Hypothalamus (tissue), 51 donors: ENCODE measurements around the gene OBSCN.

Experiments used
- DNase-seq, 51 donors: peaks; one replicate each; lab custom pipeline; 2025; lab: John Stamatoyannopoulos, UW

OBSCN gene

DNA sequence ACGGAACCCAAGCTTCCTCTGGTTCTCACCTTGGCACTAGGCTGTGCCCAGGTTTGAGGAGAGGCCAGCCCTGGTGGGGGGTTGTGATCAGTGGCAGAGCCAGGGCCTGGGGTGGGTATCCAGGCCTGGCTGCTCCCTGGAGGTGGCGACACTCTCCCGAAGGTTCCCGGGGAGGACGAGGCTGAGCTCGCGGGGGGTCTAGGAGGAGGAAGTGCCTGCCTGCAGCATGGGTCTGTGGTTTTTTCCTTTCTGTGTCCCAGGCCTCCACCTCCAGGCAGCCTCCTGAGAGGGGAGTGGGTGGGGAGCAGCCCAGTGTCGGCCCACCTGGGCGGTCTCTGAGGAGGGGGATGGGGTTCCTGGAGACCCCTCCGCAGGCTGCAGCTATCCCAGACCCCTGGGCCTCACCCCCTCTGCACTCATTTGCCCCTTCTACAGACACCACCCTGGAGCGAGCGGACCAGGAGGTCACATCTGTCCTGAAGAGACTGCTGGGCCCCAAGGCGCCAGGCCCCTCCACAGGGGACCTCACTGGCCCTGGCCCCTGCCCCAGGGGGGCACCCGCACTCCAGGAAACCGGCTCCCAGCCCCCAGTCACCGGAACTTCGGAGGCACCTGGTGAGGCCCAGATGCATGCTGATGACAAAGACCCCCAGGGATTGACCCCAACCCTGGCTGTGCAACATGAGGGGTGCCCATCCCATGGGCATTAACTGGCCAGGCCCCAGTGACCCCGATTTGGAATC, 154.5 kb downstream of the OBSCN start:
- no peak for DNase-seq

DNA sequence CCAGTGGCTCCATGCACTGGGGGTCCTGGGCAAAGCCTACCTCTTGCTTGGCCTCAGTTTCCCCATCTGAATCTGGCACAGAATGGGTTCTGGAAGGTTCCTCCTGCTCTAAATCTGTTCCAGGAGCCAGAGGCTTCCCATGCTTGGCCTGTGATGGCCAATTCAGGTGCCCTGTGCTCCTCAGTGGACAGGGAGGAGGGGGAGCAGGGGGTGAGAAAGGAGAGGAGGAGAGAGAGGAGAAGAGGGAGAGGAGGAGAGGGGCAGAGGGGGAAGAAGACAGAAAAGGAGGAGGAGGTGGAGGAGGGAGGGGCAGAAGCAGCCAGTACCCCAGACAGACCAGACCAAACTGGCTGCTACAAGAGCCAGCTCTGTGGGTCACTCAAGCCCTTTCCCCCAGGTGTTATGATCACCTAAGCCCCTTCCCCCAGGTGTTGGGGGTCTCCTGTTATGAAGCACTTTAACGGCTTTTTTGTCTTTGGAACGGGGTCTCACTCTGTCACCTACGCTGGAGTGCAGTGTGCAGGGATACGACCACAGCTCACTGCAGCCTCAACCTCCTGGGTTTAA, 155.1 kb downstream of the OBSCN start:
- no peak for DNase-seq

DNA sequence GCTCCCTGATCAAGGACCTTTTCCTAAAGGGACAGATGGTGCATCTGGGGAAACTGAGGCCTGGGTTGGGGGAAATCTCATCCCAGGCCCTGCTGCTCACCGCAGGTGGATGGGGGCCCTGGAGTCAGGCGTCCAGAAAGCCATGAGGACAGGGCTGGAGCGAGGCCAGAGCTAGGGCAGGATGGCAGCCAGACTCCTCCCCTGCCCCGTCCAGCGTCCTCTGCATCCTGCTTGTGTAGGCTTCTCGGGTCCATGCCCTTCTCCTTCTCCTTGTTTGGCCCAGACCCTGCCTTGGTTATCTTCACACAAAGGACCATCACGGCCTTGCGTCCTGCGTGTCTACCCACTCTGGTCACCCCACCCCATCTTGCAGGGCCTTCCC, 155.8 kb downstream of the OBSCN start:
- no peak for DNase-seq

DNA sequence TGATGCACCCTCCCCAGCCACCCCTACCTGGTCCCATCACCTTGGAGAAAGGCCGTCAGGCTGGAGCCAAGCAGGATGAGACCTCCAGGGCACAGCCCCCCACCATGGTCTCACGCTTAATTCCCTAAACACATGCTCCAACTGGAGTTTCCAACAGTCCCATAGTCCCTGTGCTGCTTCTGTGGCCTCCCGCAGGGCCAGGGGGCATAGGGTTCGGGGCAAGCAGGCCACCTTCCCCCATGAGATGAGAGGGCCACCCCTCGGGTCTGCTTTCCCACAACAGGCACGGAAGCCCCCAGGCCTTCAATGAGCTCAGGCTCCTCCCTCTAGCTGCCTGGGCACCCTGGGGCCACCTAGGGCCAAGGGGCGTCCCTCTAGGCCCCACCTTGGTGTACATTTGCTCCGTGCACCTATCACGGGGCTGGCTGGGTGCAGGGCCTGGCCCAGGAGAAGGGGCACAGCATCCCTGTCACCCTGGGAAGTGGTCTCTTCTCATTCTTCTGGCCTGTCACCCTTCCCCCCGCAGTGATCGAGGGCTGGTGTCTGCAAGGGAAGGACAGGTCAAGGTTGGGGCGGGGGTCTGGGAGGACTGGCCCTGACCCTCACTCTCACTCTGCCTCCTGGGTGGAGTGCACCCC, 156.3 kb downstream of the OBSCN start:
- DNase-seq, result no peak

GRCh38 chr1:228364706-228365213, 156.9 kb downstream of the OBSCN start:
- no peak for DNase-seq

DNA sequence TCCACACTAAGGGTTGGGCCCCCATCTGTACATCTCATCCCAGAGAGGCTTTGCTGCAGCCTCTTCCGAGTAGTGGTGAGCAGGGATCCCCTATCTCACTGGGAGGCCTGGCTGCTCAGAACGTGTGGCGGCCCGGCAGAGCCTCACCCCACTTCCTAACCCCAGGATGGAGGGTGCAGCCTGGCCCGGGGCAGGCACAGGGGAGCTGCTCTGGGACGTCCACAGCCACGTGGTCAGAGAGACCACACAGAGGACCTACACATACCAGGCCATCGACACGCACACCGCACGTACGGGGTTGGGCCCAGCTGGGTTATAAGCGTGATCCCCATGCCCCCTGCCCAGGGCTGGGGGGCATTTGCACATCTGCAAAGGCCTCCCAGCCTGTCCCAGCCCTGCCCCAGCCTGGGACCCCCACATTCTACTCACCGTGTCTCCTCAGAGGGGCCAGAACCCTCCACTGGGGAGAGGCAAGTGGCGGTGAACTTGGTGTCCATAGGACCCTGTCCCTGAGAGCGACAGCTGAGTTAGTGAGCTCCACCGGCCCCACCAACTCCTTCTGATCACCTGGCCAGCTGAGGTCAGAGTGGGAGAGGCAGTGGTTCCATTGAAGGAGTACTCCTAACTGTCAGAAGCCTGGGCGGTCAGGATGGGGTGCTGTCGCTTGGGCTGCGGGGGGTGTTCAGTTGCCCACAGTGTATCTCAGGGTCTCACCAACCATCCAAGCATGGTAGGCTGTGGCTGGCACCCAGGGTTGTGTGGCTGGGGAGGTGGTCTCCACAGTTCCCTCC, 157.6 kb downstream of the OBSCN start:
- DNase-seq, result no peak

DNA sequence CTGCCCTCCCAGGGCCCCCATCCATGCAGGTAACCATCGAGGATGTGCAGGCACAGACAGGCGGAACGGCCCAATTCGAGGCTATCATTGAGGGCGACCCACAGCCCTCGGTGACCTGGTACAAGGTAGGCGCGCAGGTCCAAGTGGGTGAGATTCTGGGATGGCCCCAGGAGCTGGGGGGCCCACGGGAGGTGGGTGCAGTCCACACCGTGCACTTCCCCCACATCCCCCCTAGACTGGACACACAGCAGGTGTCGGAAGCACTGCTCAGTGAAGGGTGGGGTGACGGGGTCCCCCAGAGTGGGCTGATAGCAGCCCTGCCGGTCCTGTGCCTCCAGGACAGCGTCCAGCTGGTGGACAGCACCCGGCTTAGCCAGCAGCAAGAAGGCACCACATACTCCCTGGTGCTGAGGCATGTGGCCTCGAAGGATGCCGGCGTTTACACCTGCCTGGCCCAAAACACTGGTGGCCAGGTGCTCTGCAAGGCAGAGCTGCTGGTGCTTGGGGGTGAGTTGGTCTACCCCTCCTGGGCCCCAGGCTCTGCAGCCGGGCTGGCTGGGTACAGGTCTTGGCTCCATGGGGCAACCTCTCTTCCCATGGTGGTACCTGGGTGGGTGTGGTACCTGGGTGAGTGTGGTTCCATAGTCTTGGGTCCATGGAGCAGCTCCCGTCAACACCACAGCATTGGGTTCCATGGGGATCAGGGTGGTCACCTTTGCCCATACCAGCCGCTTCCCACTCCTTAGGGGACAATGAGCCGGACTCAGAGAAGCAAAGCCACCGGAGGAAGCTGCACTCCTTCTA, 158.4 kb downstream of the OBSCN start:
- no peak for DNase-seq

- DNase-seq, result no peak
Observed at GRCh38 chr1:228366866-228367741, 159.3 kb downstream of the OBSCN start.

DNA sequence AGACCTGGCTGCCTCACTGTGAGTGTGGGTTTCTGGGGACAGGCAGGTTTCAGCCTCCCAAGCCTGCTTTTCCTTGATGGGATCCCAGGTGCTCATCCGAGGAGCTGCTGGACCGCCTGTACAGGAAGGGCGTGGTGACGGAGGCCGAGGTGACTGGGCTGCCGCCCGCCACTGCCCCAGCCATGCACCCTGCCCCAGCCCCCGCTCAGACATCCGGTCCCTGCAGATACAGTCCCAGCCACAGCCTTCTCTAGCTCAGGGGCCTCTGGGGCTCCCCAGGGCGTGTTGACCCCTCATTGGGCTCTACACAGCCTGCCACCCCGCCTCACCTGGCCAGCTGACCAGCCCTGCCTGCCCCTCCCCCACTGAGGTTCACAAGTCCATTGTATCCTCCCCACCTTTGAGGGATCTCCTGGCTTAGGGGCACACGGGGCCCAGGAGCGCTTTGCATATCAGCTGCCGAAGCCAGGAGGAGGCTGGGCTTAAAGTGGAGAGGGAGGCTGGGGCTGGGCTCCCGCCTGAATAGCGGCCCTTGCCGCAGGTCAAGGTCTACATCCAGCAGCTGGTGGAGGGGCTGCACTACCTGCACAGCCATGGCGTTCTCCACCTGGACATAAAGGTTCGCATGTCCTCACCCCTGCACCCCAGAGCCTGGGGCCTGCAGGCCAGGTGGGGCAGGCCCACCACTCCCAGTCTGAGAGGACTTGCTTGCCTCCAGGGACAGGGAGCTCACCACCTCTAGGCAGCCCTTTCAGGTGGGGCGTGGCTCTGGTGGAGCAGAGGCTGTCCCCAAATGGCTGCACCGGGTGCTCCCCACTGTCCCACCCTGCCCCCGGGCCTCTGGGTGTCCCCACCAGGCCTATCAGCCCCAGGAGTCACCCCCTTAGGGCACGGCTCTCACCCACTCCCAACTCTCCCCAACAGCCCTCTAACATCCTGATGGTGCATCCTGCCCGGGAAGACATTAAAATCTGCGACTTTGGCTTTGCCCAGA, 160.3 kb downstream of the OBSCN start:
- no peak for DNase-seq

DNA sequence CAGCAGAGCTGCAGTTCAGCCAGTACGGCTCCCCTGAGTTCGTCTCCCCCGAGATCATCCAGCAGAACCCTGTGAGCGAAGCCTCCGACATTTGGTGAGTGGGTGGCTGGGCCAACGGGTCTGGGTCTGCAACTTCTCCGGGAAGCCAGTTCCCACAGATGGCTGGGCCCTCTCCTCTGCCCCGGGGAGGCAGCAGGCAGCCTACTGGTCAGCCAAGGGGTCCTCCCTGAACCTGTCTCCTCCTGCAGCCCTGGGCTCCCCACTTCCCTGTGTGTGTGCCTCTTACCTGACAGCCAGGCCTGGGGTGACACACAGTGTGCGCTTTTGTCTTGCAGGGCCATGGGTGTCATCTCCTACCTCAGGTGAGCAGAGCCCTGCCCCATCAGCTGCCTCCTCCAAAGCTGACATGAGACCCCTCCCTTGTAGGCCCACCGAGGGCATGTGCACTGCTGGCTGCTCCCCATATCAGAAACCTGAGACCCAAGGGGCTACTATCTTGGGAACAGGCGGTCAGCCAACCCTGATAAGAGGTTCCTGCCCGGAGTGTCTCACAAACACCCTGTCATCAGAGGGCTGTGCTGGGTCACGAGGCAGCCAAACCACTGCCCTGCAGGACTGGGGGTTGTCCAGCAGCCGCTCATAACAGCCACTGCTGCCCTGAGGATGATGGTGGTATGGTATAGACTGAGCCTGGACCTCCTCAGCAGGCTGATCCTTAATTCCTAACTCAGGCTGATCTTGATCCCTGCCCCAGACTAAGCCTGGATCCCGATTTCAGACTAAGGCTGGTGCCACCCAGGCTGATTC, 161.2 kb downstream of the OBSCN start:
- DNase-seq, result no peak

DNA sequence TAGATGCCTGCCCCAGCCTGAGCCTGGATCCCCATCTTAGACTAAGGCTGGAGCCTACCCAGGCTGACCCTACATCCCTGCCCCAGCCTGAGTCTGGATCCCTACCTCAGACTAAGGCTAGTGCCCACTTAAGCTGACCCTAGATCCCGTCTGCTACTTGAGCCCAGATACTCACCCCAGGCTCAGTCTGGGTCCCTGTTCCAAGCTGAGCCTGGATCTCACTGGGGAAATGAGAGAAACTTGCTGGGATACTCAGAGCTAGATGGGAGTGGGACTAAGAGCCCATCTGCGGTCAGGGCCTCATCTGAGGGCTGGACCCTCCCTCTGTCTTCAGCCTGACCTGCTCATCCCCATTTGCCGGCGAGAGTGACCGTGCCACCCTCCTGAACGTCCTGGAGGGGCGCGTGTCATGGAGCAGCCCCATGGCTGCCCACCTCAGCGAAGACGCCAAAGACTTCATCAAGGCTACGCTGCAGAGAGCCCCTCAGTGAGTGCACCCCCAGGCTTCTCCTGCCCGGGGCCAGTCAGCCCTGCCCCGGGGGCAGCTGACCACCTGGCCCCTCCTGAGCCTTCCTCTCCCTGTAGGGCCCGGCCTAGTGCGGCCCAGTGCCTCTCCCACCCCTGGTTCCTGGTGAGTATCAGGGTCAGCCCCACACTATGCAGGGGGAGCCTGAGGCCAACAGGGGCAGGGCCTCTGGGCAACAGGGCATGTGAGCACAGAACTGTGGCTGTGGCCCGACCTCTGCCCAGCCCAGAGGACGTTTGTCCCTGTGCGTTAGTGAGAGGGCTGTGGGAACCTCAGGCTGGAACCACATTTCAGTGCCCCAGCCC, 162.0 kb downstream of the OBSCN start:
- DNase-seq, result no peak

DNA sequence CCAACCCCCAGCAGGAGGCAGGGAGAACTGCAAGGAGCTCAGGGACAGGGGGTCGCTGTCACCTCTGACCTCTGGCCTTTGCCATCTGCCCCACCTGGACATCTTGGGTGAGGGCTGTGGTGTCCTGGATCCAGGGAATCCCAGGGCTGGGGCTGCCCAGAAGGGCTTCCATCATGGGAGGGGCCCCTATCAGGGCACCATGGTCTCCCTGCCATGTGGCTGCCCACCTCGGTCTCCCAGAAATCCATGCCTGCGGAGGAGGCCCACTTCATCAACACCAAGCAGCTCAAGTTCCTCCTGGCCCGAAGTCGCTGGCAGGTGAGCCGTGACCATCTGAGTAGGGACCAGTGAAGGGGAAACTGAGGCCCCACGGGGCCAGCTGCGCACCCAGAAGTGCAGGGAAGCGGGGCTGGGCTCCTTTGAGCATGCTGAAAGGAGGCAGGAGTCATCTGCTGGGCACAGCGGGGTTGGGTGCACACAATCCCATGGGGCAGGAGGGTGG, 162.6 kb downstream of the OBSCN start:
- no peak for DNase-seq

DNA sequence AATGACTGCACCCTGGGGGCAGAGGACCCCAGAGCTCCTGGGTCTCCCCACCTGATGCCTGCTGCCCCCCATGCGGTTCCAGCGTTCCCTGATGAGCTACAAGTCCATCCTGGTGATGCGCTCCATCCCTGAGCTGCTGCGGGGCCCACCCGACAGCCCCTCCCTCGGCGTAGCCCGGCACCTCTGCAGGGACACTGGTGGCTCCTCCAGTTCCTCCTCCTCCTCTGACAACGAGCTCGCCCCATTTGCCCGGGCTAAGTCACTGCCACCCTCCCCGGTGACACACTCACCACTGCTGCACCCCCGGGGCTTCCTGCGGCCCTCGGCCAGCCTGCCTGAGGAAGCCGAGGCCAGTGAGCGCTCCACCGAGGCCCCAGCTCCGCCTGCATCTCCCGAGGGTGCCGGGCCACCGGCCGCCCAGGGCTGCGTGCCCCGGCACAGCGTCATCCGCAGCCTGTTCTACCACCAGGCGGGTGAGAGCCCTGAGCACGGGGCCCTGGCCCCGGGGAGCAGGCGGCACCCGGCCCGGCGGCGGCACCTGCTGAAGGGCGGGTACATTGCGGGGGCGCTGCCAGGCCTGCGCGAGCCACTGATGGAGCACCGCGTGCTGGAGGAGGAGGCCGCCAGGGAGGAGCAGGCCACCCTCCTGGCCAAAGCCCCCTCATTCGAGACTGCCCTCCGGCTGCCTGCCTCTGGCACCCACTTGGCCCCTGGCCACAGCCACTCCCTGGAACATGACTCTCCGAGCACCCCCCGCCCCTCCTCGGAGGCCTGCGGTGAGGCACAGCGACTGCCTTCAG, 163.3 kb downstream of the OBSCN start:
- DNase-seq, result no peak

- no peak for DNase-seq
Observed at GRCh38 chr1:228371741-228372182, 163.9 kb downstream of the OBSCN start.
